T47D (cell line): ENCODE measurements around the gene DAAM1.
A peak's percentile ranks its signal among the peaks of the same experiment; 100 is the strongest.

Source experiments
- DNase-seq, 2 experiments: peaks; one replicate each; pipeline versions ENCODE4 v3.0.0 to v3.0.0-alpha.2; 2011 to 2012; ENCODE audit warnings: low read depth in 1 of 2, low spot score in 1 of 2
- JUND ChIP-seq: IDR thresholded peaks from 2 replicates; pipeline ENCODE4 v1.6.1; 2012; ENCODE audit warnings: low read depth
- in situ Hi-C: cut with HindIII; loops from 2 replicates; pipeline ENCODE4 v1.10.0; 2016; ENCODE audit warnings: low sequenced_read_pairs, low pct_unique_long_range_greater_than_20kb

DAAM1 gene

GRCh38 chr14:59213368-59214315 is 25.2 kb downstream of the DAAM1 start:
- in situ Hi-C loops: no loop called here
- no peak for TF ChIP-seq JUND
- DNase-seq: peak in 1 of 2 experiments; percentile 27

DNA sequence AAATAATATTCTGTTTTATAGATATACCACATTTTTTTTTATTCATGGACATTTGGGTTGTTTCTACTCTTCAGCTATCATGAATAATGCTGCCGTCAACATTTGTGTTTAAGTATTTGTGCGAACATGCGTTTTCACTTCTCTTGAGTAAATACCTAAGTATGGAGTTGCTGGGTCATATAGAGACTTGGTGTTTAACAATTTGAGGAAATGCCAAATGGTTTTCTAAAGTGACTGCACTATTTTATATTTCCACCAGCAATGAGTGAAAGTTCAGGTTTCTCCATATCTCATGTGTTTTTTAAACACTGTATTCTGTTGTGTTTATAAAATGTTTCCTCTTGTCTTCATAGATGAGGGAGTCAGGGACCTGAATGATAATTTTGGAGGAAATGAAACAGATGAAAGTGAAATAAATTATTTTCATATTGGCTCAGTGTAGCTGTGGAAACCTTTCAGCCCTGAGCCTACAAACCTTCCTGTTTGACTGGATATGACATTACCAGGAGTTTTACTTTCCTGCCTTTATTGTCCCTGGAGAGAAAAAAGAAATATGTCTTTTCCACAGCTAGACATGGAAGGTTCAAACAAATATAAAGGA is 26.3 kb downstream of the DAAM1 start:
- no peak for DNase-seq
- in situ Hi-C loops: no loop called here
- TF ChIP-seq JUND: no peak

DNA sequence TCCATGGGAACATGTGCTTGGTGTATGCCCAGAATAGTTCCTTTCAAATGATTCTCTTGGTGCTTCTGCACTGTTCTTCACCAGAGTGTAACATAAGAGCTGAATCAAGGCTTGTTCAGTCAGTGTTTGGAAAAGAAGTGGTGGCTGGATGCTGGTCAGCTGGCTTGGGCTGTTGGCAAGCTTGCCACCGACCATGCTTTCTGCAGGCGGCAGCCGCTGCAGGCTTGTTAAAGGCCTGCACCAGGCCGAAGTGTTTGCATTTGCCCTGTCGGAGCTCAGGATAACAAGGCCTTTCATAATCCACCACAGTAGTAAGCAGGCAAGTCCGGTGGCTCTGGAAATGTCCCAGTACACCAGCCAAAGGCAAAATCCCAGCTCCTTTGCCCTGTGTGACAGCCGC is 26.9 kb downstream of the DAAM1 start:
- in situ Hi-C loops: no loop called here
- peak; percentile 32 to 80 for DNase-seq

DNA sequence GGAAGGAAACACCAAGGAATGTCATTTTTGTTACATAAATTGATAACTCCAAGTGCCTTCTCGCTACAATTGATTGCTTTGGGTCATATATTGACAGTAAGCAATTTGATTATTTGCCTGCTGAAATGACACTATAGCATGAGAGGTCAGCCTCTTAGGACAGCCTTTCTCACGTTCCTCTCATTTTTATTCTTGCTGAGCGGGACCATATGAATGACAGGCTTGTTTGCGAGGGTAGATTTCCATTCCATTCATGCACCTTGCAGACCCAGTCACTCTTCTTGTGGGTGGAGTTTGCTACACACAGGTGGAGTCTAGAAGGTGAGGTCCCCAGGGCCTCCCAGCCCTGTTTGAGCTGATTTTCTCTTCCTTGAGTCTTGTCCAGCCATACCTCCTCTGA is 27.3 kb downstream of the DAAM1 start:
- in situ Hi-C loops: no loop called here

More for the DNA sequence above, 26.9 kb downstream of the DAAM1 start:
- no peak for TF ChIP-seq JUND

GRCh38 chr14:59217011-59217410 is 28.5 kb downstream of the DAAM1 start:
- no peak for TF ChIP-seq JUND
- in situ Hi-C loops: no loop called here
- DNase-seq: no peak

More for the DNA sequence above, 27.3 kb downstream of the DAAM1 start:
- TF ChIP-seq JUND: no peak
- DNase-seq: no peak

DNA sequence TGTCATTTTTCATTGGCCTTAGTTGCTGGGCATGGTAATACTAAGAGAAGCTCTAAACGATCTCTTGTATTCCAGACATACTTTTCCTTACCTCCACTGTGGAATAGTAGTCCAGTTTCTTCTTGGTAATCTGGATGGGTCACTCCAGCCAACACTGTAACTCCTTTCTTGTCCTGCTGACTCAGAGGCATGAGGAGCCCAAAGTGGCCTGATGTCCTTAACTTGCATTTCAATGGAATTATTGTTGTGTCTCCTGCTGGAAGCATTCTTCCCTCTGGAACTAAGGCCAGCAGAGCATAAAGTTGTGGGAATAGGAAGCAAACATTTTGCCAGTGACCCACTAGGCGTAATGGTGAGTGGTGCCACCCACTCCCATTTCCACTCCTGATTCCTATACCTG is 33.1 kb downstream of the DAAM1 start:
- in situ Hi-C loops: no loop called here
- no peak for DNase-seq
- TF ChIP-seq JUND: no peak

GRCh38 chr14:59224341-59224740 is 35.9 kb downstream of the DAAM1 start:
- no peak for DNase-seq
- in situ Hi-C loops: no loop called here
- no peak for TF ChIP-seq JUND

- DNase-seq: no peak
- TF ChIP-seq JUND: no peak
- in situ Hi-C loops: no loop called here
Measured at GRCh38 chr14:59225281-59225680, 36.8 kb downstream of the DAAM1 start.

DNA sequence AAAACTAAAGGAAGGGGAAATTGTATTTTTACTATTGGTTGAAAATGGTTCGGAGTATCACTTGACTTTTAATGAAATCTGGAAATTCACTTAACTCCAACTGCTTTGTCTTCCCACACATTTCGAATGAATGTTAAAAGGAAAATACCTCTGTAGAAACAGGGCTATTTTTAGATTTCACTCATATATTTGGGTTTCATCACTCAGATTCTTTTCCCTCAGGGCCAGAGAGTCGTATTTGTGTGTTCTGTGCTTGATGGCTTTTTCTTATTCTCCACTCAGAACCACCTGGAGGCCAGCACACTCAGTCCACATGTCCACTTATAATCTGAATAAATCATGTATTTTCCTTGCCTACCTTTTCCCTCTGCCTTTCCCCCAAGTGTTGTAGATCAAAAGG is 40.0 kb downstream of the DAAM1 start:
- no peak for TF ChIP-seq JUND
- in situ Hi-C loops: no loop called here
- no peak for DNase-seq

GRCh38 chr14:59229653-59230406 is 41.4 kb downstream of the DAAM1 start:
- no peak for DNase-seq
- no peak for TF ChIP-seq JUND
- in situ Hi-C loops: no loop called here

GRCh38 chr14:59236195-59236594 is 47.7 kb downstream of the DAAM1 start:
- DNase-seq: no peak
- TF ChIP-seq JUND: no peak
- in situ Hi-C loops: no loop called here

DNA sequence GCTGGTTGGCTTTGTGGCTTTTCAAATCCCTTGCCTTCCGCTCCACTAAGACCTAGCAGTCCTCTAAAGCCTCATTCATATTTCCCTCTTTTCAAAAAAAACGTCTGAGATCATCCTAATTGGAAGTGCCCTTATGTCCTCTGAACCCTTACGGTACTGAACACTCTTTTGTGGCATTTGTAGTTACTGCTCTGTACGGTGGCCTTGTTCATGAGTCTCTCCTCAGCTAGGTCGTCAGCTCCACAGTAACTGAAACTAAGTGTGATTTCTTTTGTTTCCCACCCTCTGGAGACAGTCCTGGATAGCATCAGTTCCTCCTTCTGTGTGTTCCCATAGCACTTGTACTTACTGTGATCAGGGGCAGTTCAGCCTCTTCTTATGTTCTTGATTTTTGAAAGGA is 49.7 kb downstream of the DAAM1 start:
- TF ChIP-seq JUND: no peak
- in situ Hi-C loops: no loop called here
- DNase-seq: no peak

GRCh38 chr14:59239022-59239421 is 50.6 kb downstream of the DAAM1 start:
- DNase-seq: no peak
- no peak for TF ChIP-seq JUND
- in situ Hi-C loops: no loop called here
